Kidney (tissue), 14 donors: ENCODE data around the gene SURF6. TPM values are rescaled to one million over a fixed set of nuclear protein-coding genes. Genes with fewer than 3 reads are reported as not detected.
"Not testable (repeated sequence)": the region's sequence is repeated elsewhere in the genome, so short reads cannot be mapped to it uniquely, and the experiment has no call there.

Source experiments
- DNase-seq, 5 donors: peaks; one replicate each; pipeline ENCODE4 v3.0.0-alpha.2; 2013 to 2020
- FAIRE-seq: peaks from 2 replicates; lab custom pipeline; 2012; peaks lifted over from hg19 to GRCh38; lab: Jason Lieb, UNC
- H3K27ac ChIP-seq, 2 donors: one replicate each; pipeline ENCODE4 v1.7.0; 2013; ENCODE audit warnings: low read depth in 2 of 2, low read length in 2 of 2, inconsistent platforms in 1 of 2
- H3K27me3 ChIP-seq: one replicate; pipeline ENCODE4 v1.7.1; 2013; ENCODE audit warnings: low read length, inconsistent platforms; ENCODE audit not compliant: control insufficient read depth, insufficient read depth
- H3K36me3 ChIP-seq, 3 donors: one replicate each; pipeline versions ENCODE4 v1.7.0 to v1.7.1; 2013; ENCODE audit warnings: low read length in 3 of 3, control low read depth in 1 of 3, inconsistent platforms in 1 of 3; ENCODE audit not compliant: insufficient read depth in 3 of 3, control insufficient read depth in 2 of 3
- H3K4me1 ChIP-seq, 3 donors: one replicate each; pipeline versions ENCODE4 v1.7.0 to v1.7.1; 2013; ENCODE audit warnings: low read length in 3 of 3, inconsistent platforms in 1 of 3, low read depth in 1 of 3; ENCODE audit not compliant: control insufficient read depth in 2 of 3, insufficient read depth in 2 of 3
- H3K4me3 ChIP-seq, 3 donors: one replicate each; pipeline versions ENCODE4 v1.7.0 to v1.8.1; 2013; ENCODE audit warnings: low read length in 3 of 3, control low read depth in 1 of 3, inconsistent platforms in 1 of 3
- H3K9ac ChIP-seq, 3 donors: one replicate each; pipeline versions ENCODE4 v1.7.0 to v1.7.1; 2013; ENCODE audit warnings: low read length in 3 of 3, control low read depth in 1 of 3, inconsistent platforms in 1 of 3
- H3K9me3 ChIP-seq, 3 donors: one replicate each; pipeline versions ENCODE4 v1.7.0 to v1.7.1; 2013; ENCODE audit warnings: low read length in 3 of 3, control low read depth in 1 of 3, inconsistent platforms in 1 of 3; ENCODE audit not compliant: control insufficient read depth in 2 of 3, insufficient read depth in 1 of 3
- CTCF ChIP-seq: IDR thresholded peaks from 3 replicates; pipeline ENCODE4 v1.5.1; 2012; ENCODE audit warnings: mild to moderate bottlenecking, moderate library complexity, borderline replicate concordance; ENCODE audit not compliant: insufficient read depth; ENCODE audit errors: extremely low read depth
- intact Hi-C: fragments of 100-400 bp; cut with DNase I; formaldehyde crosslinking; loops from one replicate; pipeline ENCODE4 v1.11.1; 2022
- polyA plus RNA-seq: library from polyadenylated mRNA; stranded (reverse); fragments of 350-450 nt; fragmentation: Illumina TruSeq; extraction: RNeasy Lipid Tissue Mini Kit (QIAGEN cat#74804); gene quantifications from one replicate; pipeline ENCODE4 v1.2.3, GENCODE V29; 2014; ENCODE audit warnings: low read depth, low replicate concordance; ENCODE audit not compliant: insufficient read depth
- total RNA-seq: library from RNA; stranded (reverse); fragmentation: NEBNext Ultra II Directional; extraction: Animal tissue kit (Norgen Biotek cat#: 25700); gene quantifications from one replicate; pipeline ENCODE4 v1.2.1, GENCODE V29; 2021
- donor health status: control.
- donor health status: control.
- donor health status: control.
- donor health status: control.
- donor health status: control.
- donor health status: DM: yes; HTN: yes; CAD: no.
- donor health status: Normal renal cell carcinoma (clear cell type).

The SURF6 gene
- total and polyA plus RNA-seq, 2 donors from 2014 or later: 16.8 to 17.3 TPM

GRCh38 chr9:133284362-133284761, 51.6 kb downstream of the SURF6 start:
- FAIRE-seq (no peak), DNase-seq (no peak)
- H3K27ac ChIP-seq: no peak overlapping the region
- no peak overlapping the region for H3K9ac ChIP-seq
- no peak overlapping the region for H3K4me3 ChIP-seq
- H3K9me3 ChIP-seq: no peaks in the 10 kb centered on the region
- H3K4me1 ChIP-seq: no peaks in the 10 kb centered on the region
- no peak for TF ChIP-seq CTCF
- no peaks in the 10 kb centered on the region for H3K27me3 ChIP-seq
- no peaks in the 10 kb centered on the region for H3K36me3 ChIP-seq
- intact Hi-C loops: no loop called here

- H3K9ac ChIP-seq, H3K27me3 ChIP-seq, intact Hi-C loops, DNase-seq, H3K27ac ChIP-seq, H3K4me1 ChIP-seq, H3K4me3 ChIP-seq, FAIRE-seq, H3K9me3 ChIP-seq, H3K36me3 ChIP-seq: not testable (repeated sequence)
Observed at GRCh38 chr9:133283255-133284032, 52.5 kb downstream of the SURF6 start.

GRCh38 chr9:133282464-133283238, 53.3 kb downstream of the SURF6 start:
- intact Hi-C loops: no loop called here
- no peak overlapping the region for H3K9ac ChIP-seq
- H3K4me1 ChIP-seq: no peaks in the 10 kb centered on the region
- H3K27ac ChIP-seq: no peak overlapping the region
- H3K27me3 ChIP-seq: no peaks in the 10 kb centered on the region
- H3K36me3 ChIP-seq: no peaks in the 10 kb centered on the region
- no peak for DNase-seq
- no peak for TF ChIP-seq CTCF
- FAIRE-seq: no peak
- H3K9me3 ChIP-seq: no peaks in the 10 kb centered on the region
- no peak overlapping the region for H3K4me3 ChIP-seq

- Histone ChIP-seq H3K4me3 (no peak overlapping the region), H3K9me3 (no peaks in the 10 kb centered on the region), H3K4me1 (no peaks in the 10 kb centered on the region), H3K9ac (no peak overlapping the region), H3K27ac (no peak overlapping the region), H3K27me3 (peaks cover 2% of the 10 kb centered on the region), H3K36me3 (no peaks in the 10 kb centered on the region)
- no peak for TF ChIP-seq CTCF
- intact Hi-C loops: no loop called here
- DNase-seq: no peak
- no peak for FAIRE-seq
Observed at GRCh38 chr9:133280392-133280791, 55.6 kb downstream of the SURF6 start.
